GM21529 (cell line): ENCODE data around the gene CACNB2.
"Not testable (repeated sequence)": the region's sequence is repeated elsewhere in the genome, so short reads cannot be mapped to it uniquely, and the experiment has no call there.

Source experiments
- ATAC-seq: cut with Tn5 transposase; IDR thresholded peaks from one replicate; pipeline ENCODE4 v1.9.1; 2021; ENCODE audit not compliant: unreplicated experiment

The CACNB2 gene

DNA sequence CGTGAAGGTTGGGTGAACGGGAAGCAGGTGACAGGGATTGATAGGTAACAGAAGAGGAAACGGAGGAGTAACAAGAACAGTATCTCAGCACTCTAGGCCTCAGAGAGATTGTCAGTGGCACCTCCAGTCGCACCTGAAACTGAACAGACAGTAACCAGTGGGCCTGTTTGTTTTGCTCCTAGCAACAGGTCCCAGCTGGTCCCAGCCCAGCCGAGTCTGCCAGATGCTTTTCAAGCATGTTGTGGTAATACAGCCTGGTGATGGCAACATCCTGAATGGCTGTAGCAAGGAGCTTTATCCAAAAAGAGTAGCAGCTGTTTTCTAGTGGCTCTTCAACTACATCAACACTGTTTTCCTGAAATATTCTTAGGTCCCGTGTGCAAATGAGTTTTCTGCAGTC, 4.7 kb downstream of the CACNB2 start:
- ATAC-seq, result no peak

- ATAC-seq, result no peak
Observed at GRCh38 chr10:18145652-18146051, 5.4 kb downstream of the CACNB2 start.

DNA sequence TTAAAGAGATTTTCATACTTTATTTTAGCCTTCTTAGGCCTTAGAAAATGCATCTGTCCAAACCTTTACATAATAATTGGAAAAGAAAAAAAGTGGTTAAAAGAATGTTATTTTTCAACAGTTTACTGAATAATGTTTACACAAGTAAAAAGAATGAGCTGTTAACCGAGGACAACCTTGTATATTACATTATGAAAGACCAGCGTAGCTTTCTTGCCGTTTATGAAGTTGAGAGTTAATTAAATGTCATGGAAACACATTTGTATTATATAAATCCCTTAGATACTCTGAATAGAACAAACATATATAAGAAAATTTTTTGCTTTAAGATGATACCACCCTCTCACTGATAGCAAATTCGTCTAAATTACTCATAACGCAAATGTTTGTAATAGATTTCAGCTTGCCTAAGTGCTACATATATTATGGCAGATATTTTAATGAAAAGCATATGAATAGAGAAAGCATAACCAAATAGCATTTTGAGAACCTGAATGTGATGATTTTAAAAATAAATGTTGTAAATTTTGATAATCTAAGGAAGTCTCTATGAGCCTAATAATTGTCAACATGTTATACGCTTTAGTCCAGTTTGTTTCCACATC, 9.1 kb downstream of the CACNB2 start:
- no peak for ATAC-seq

GRCh38 chr10:18151356-18151890, 11.2 kb downstream of the CACNB2 start:
- ATAC-seq, result no peak

- ATAC-seq, result not testable (repeated sequence)
Observed at GRCh38 chr10:18153381-18153780, 13.2 kb downstream of the CACNB2 start.

GRCh38 chr10:18155321-18155720, 15.1 kb downstream of the CACNB2 start:
- ATAC-seq, result no peak

DNA sequence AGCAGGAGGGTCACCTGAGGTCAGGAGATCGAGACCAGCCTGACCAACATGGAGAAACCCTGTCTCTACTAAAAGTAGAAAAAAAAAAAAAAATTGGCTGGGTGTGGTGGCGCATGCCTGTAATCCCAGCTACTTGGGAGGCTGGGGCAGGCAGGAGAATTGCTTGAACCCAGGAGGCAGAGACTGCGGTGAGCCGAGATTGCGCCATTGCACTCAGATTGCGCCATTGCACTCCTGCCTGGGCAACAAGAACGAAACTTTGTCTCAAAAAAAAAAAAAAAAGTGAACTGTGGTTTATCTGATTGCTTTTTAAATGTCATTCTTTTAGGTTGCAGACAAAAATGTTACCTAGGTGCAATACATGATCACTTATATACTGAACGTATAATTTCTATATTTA, 16.6 kb downstream of the CACNB2 start:
- ATAC-seq, result not testable (repeated sequence)

GRCh38 chr10:18157881-18158280, 17.7 kb downstream of the CACNB2 start:
- no peak for ATAC-seq

DNA sequence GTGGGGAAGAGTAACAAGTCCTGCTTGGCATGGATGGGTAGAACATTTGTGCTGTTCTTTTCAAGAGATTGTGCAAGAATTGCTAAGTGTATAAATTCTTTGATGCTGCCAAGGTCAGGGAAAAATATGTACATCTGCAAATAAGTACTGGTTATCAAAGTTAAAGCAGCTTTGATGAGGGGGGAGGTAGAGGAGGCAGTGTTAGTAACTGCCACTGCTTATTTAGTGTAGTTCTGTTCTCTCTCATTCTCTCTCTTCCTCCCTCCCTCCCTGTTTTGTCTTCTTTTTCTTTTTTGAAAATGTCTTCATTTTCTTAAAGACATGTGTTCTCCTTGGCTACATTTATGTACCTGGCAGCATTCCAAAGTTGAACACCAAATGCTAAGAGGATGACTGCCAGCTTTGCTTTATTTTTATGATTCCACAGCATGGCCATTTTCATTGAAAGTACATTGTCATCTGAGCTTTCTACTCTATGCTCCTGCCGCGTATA, 18.6 kb downstream of the CACNB2 start:
- ATAC-seq, result no peak

GRCh38 chr10:18159557-18159956, 19.3 kb downstream of the CACNB2 start:
- ATAC-seq, result no peak

DNA sequence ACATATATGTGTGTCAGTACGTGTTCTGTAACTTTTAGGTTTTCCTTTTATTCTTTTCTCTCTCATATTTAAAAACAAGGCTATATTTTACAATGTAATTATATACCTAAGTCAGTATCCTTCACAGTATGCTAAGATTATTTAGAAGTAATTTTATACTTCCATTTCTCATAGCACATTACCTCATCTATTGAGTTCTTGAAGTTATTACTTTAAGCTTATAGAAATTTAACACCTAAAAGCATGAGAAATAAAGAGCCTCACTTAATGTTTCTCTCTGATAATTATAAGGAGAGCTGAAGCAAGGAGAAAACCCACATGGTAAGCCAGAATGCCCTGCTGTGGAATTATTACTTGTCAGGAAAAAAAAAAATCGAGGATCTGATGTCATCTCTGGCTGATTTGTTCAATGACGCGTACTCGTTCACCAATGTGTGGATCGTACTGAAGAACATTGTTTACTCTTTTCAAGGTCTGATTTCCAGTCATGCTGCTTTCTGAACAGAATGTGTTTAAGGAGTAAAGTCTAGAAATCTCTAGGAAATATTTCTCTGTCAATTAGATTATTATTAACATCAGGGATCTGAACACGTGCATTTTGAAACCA, 21.9 kb downstream of the CACNB2 start:
- ATAC-seq, result no peak

GRCh38 chr10:18164093-18164492, 23.9 kb downstream of the CACNB2 start:
- ATAC-seq, result no peak

DNA sequence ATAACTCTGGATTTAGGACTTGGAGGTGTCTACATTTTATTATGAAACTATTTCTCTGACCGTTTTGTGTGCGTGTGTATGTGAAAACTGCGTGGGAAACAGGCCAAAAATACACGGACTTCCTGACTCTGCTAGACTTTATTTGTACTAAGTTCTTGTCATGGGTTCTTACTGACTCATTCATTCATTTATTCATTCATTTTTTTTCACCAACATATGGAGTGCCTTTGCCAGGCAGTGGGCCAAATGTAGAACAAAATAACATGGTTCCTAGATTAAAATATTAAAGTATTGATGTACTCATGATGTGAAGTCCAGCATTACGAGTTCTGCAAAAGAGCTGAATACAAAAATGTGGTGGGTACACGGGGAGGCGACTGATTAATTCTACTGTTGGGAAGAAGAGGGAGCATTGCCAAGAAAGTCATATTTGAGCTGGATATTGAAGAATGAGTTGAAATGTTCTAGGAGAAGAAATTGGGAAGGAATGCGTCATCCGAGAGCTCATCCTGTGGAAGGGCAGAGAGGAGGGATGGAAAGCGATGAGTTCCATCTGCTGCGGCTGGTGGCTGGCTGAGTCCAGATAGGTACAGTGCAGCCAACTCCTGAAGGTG, 24.6 kb downstream of the CACNB2 start:
- ATAC-seq, result no peak

- ATAC-seq, result no peak
Observed at GRCh38 chr10:18178854-18179483, 38.7 kb downstream of the CACNB2 start.

DNA sequence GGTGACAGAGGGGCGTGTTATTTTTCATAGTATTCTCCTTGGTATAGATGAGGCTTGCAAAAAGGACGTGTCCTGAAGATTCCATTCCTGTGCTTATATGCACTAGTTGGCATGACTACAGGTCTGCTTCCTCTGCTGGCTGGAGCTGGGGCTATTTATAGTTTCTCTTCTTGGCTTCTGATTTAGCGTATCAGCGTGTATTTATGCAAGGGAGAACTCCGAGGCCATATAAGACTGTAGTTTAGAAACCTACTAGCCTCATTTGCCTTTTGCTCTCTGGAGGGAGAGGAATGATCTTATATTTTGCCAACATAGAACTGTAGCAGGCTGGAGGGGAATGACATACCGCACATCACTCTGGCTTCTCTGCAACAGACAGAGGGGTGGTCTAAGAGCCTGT, 39.7 kb downstream of the CACNB2 start:
- ATAC-seq, result no peak

DNA sequence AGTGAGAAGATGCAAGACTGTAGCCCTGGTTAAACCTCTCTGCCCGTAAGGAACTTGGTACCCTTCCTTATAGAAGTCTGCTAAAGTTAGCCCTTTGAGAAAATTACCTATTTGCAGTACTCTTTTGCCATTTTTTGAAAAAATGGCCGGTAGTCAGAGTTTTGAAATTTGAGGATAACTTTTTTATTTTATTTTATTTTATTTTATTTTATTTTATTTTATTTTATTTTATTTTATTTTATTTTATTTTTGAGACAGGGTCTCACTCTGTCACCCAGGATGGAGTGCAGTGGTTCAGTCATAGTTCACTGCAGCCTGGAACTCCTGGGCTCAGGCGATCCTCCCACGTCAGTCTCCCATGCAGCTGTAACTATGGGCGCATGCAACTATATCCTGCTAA, 41.2 kb downstream of the CACNB2 start:
- not testable (repeated sequence) for ATAC-seq

- ATAC-seq, result no peak
Observed at GRCh38 chr10:18185621-18186020, 45.4 kb downstream of the CACNB2 start.

DNA sequence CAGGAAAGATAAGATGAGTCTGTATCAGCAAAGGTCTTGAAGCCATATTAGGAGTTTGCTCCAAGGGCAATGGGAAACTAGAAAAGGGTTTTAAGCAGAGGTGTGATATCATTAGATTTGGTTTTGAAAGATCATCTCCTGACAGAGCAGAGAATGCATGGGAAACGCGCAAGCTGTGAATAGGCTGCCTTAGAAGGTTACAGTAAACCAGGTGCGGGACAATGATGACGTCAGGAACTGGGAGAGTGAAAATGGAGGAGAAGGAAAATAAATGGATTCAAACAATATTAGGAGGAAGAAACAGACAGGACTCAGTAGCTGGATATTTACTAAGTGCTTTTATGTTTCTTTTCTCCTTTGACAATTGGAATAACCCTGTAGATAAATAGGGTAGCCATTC, 50.6 kb downstream of the CACNB2 start:
- no peak for ATAC-seq

DNA sequence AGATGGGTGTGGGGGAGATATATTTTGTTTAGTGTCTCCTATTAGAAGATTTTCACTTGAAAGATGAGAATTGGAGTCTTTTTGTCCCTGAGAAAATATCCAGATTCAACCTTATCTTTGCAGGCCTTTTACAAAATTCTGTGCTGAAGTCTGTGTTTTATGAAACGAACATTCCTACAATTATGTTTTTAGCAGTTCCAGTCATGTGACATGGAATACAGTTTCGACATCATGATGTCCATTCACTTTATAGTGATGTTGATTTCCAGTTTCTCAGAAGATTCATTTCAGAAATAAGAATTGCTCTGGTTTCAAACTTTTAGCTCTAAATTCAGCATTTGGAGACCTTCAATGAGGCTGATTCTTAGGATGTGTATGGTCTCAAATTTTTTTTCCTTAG, 54.4 kb downstream of the CACNB2 start:
- ATAC-seq, result no peak

DNA sequence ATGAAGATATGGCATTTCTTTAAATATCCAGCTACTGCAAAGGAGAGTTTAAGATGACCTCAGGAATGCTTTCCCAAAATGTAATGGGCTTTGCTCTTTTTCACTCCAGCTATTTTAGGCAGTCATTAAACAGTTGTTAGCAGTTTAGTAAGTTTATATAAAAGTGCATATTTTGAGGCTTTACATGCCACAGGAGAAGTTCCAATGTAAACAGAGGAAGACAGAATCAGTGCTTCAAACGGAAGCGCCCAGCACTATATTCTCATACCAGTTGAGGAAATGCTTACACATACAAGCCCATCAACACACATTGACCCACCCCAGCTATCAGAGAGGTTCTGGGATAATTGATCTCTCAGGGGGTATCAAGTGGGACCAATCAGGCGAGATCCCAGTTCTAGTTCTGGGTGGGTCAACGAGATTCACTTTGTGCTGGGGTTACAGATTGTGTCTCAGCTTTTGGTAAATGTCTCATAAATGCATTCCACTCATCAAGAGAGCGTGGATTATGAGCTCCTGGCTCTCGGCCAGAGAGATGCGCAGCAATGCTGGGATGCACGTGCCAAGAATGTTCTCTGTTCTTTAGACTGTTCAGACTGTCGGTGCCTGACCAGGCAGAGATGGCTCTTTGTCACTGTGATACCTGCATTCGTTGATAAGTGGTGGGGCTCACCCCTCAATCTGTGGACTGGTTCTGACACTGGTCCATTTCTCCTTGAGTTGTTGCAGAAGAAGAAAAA, 55.0 kb downstream of the CACNB2 start:
- ATAC-seq, result no peak
